ENCODE measurements around the gene LRCOL1. TPM values are rescaled to one million over a fixed set of nuclear protein-coding genes. Genes with fewer than 3 reads are reported as not detected.

Gene LRCOL1
- total and polyA plus RNA-seq, 11 donors, result not detected

GRCh38 chr12:132625731-132626430 lies 15.5 kb upstream of the LRCOL1 start:
- DNase-seq (no peak), ATAC-seq (no peak)
- Histone ChIP-seq H3K27me3 (no peaks in the 10 kb centered on the region), H3K4me1 (peaks cover 0 to 13% (median 4%) of the 10 kb centered on the region in 12 donors), H3K9me3 (no peaks in the 10 kb centered on the region), H3K4me3 (no peak overlapping the region), H3K27ac (no peak overlapping the region), H3K36me3 (peaks cover 0 to 39% (median 28%) of the 10 kb centered on the region in 9 donors)
- WGBS, 4 donors, result 94 to 97% (median 95%) methylated on average over 9 to 24 of the region's 24 CpGs
- TF ChIP-seq POLR2A (IDR thresholded peaks at IDR 0.05), result no peak
- no peak for TF ChIP-seq CTCF (IDR thresholded peaks at IDR 0.05)
- intact Hi-C loops (cut with DNase I), result no loop called here

- no peak for DNase-seq
- WGBS, 4 donors, result 89 to 95% (median 92%) methylated on average over 22 to 32 of the region's 32 CpGs
- Histone ChIP-seq H3K4me3 (no peak overlapping the region), H3K4me1 (peaks cover 0 to 13% (median 4%) of the 10 kb centered on the region in 12 donors), H3K27me3 (peaks cover 0 to 8% (median 5%) of the 10 kb centered on the region in 9 donors), H3K27ac (no peak overlapping the region), H3K9me3 (no peaks in the 10 kb centered on the region), H3K36me3 (peaks cover 0 to 31% (median 22%) of the 10 kb centered on the region in 9 donors)
- intact Hi-C loops (cut with DNase I), result no loop called here
- TF ChIP-seq POLR2A (IDR thresholded peaks at IDR 0.05) (no peak), CTCF (IDR thresholded peaks at IDR 0.05) (no peak)
- ATAC-seq, result no peak
Measured at GRCh38 chr12:132624910-132625630, 14.7 kb upstream of the LRCOL1 start.

DNA sequence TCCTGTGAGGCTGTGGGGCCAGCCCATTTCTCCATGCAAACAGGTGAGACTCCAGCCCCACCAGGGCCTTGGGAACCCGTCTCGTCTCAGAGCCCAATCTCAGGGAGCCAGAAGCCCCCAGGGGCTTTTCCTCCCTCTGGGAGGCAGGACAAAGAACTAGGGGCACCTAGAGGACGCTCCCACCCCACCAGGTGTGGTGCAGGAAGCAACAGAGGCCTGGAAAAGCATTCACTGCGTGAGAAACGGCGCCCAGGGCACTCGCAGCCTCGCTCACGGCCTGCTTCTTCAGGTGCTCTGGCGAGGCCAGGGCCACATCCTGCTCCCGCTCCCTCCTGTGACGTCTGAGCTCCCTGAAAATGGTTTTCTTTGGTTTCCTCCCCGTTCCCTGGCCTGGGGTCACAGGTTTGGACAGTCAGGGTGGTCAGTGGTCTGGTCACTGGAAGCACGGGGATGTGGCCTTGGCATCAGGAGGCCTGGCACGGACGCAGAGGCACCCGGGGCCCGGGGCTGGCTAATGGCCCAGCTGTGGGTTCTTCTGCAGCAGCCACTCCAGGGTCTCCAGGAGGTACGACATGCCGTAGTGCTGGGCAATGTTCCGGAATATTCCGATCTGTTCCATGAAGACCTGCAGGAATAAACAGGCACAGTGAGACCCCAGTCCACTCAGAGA lies 13.9 kb upstream of the LRCOL1 start:
- Histone ChIP-seq H3K36me3 (peaks cover 0 to 23% (median 16%) of the 10 kb centered on the region in 9 donors), H3K9me3 (no peaks in the 10 kb centered on the region), H3K4me1 (peaks cover 0 to 13% (median 4%) of the 10 kb centered on the region in 12 donors), H3K4me3 (no peak overlapping the region), H3K27me3 (peaks cover 6 to 15% (median 12%) of the 10 kb centered on the region in 9 donors), H3K27ac (no peak overlapping the region)
- DNase-seq (no peak), ATAC-seq (no peak)
- 94 to 95% (median 95%) methylated on average over 16 to 22 of the region's 22 CpGs for WGBS, 4 donors
- TF ChIP-seq POLR2A (IDR thresholded peaks at IDR 0.05) (no peak), CTCF (IDR thresholded peaks at IDR 0.05) (no peak)
- intact Hi-C loops (cut with DNase I), result no loop called here
